Mesendoderm (in vitro differentiated cells): ENCODE measurements around the gene EN2.

Source experiments
- DNase-seq: peaks from one replicate; pipeline ENCODE4 v3.0.0; 2013
- H2AK5ac ChIP-seq: 2 replicates; pipeline ENCODE4 v1.6.1; 2013; ENCODE audit warnings: low read length, inconsistent platforms
- H2BK120ac ChIP-seq: 2 replicates; pipeline ENCODE4 v1.6.1; 2013; ENCODE audit warnings: low read depth, mild to moderate bottlenecking, low read length, moderate library complexity, mixed read lengths
- H2BK15ac ChIP-seq: replicated peaks from 2 replicates; pipeline ENCODE4 v1.6.1; 2013; ENCODE audit warnings: low read depth, mild to moderate bottlenecking, moderate library complexity
- H2BK5ac ChIP-seq: 2 replicates; pipeline ENCODE4 v1.6.1; 2013; ENCODE audit warnings: low read length, inconsistent platforms
- H3K18ac ChIP-seq: 2 replicates; pipeline ENCODE4 v1.6.1; 2013; ENCODE audit warnings: mild to moderate bottlenecking, low read length, mixed read lengths
- H3K23ac ChIP-seq: one replicate; pipeline ENCODE4 v1.6.1; 2013; ENCODE audit warnings: low read length
- H3K27ac ChIP-seq: 2 replicates; pipeline ENCODE4 v1.5.1; 2013; ENCODE audit warnings: low read depth, mild to moderate bottlenecking, inconsistent platforms, low read length, moderate library complexity
- H3K27me3 ChIP-seq: 2 replicates; pipeline ENCODE4 v1.6.1; 2013; ENCODE audit warnings: low read length, control low read depth, mild to moderate bottlenecking, inconsistent platforms; ENCODE audit not compliant: insufficient read depth, poor library complexity
- H3K36me3 ChIP-seq: 2 replicates; pipeline ENCODE4 v1.6.1; 2013; ENCODE audit warnings: low read length, inconsistent platforms; ENCODE audit not compliant: control insufficient read depth, insufficient read depth
- H3K4ac ChIP-seq: one replicate; pipeline ENCODE4 v1.6.1; 2013; ENCODE audit warnings: low read depth, mild to moderate bottlenecking, low read length, moderate library complexity
- H3K4me1 ChIP-seq: 2 replicates; pipeline ENCODE4 v1.6.1; 2013; ENCODE audit warnings: low read depth, low read length, inconsistent platforms; ENCODE audit not compliant: control insufficient read depth
- H3K4me2 ChIP-seq: 2 replicates; pipeline ENCODE4 v1.6.1; 2013; ENCODE audit warnings: low read length
- H3K4me3 ChIP-seq: 2 replicates; pipeline ENCODE4 v1.5.1; 2013; ENCODE audit warnings: mild to moderate bottlenecking, low read length
- H3K56ac ChIP-seq: one replicate; pipeline ENCODE4 v1.6.1; 2013; ENCODE audit warnings: low read length
- H3K79me1 ChIP-seq: 2 replicates; pipeline ENCODE4 v1.6.1; 2013; ENCODE audit warnings: low read length, inconsistent platforms
- H3K79me2 ChIP-seq: 2 replicates; pipeline ENCODE4 v1.6.1; 2013; ENCODE audit warnings: mild to moderate bottlenecking, low read length; ENCODE audit not compliant: control insufficient read depth, insufficient read depth
- H3K9ac ChIP-seq: 2 replicates; pipeline ENCODE4 v1.6.1; 2013; ENCODE audit warnings: low read length, inconsistent platforms
- H4K5ac ChIP-seq: one replicate; pipeline ENCODE4 v1.6.1; 2013; ENCODE audit warnings: low read length
- H4K8ac ChIP-seq: one replicate; pipeline ENCODE4 v1.6.1; 2013; ENCODE audit warnings: low read depth, mild to moderate bottlenecking, control low read depth, low read length, moderate library complexity
- WGBS: extraction: QIAGEN DNeasy Blood & Tissue Kit; methylation state at CpG from one replicate; pipeline ENCODE4 v1.1.7; 2013; ENCODE audit warnings: low lambda C conversion rate, missing lambda C conversion rate; ENCODE audit not compliant: insufficient coverage; ENCODE audit errors: extremely low coverage; 5-methylcytosine and 5-hydroxymethylcytosine counted together

EN2 gene

DNA sequence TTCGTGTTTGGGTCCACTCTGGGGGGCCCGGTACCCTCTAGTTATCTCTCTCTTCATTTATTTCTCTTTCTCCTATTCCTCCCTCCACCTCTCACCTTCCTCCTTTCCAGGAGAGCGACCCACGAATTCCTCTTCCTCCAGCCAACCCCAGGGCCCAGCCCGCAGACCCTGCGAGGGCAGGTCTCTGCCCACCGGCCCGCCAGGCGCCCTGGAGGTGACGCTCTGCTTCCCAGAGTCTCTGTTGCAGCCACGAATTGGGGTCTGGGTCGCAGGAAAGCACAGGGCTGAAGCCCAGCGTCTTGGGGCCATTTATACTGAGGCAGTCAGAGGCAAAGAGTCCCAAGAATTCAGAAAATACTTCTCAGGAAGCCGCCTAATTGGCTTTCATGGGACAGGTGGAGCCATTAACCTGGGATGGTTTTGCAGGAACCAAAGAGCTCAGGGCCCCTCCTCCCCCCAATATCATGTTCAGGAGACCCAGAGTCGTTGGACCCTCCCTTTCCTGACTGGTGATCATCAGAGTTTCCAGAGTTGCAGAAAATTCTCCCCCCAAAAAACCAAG, 2.7 kb upstream of the EN2 start:
- H4K5ac ChIP-seq = no peak overlapping the region
- H4K8ac ChIP-seq = no peak overlapping the region
- no peak overlapping the region for H3K4me3 ChIP-seq
- no peak overlapping the region for H3K18ac ChIP-seq
- H3K4me2 ChIP-seq = no peak overlapping the region
- H3K79me2 ChIP-seq = no peaks in the 10 kb centered on the region
- no peak overlapping the region for H3K56ac ChIP-seq
- H3K79me1 ChIP-seq = no peaks in the 10 kb centered on the region
- H3K4me1 ChIP-seq = no peaks in the 10 kb centered on the region
- H2BK15ac ChIP-seq = no peak overlapping the region
- DNase-seq = no peak
- no peak overlapping the region for H2BK5ac ChIP-seq
- H3K27ac ChIP-seq = no peak overlapping the region
- no peaks in the 10 kb centered on the region for H3K36me3 ChIP-seq
- WGBS = no CpG with 5 or more reads among the region's 15 CpGs
- no peak overlapping the region for H2BK120ac ChIP-seq
- H3K27me3 ChIP-seq = peaks cover 90% of the 10 kb centered on the region
- no peak overlapping the region for H3K9ac ChIP-seq
- H3K4ac ChIP-seq = no peak overlapping the region
- H2AK5ac ChIP-seq = no peak overlapping the region
- peak overlapping the region; percentile 66 for H3K23ac ChIP-seq

DNA sequence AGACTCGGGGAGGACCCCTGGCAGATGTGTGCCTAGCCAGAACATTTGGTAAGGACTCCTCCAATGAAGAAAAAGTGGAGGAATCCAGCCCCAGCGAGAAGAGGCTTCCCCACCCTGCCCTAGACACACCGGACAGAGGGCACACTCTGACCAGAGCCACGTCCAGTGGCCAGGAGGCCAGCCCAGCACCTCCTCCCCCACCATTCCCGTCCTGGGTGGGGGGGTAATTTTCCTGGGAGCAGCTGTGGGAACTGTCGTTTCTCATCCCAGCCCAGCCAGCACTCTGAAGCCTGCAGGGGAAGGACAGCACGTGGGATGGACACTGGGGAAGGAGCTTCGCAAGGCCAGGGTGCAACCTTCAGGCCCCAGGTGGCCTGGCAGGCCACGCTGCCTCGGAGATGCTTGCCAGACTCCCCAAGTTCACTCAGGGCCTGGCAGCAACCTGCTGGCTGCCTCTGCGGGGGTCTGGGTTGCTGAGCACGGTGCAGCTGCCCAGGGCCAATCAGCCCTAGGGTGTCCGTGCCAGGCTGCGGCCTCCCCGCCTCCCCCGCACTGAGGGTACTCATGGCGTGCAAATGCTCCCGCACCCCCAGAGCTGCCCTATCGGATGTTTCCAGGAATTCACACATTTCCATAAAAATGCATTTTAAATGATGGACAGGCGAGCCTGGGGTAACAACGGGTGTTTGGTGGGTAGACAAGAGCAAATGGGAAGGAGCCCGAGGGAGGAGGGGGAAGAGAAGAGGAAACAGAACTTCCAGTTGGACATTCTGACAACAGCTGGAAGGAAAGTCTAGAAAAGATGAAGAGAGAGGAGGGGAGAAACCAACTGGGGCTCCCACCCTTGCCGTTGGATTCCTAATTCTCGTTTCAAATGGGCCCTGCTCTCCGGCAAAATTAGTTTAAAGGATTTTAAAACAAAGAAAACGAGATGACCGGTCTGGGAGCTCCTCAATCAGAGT, 1.9 kb upstream of the EN2 start:
- Histone ChIP-seq H2AK5ac (no peak overlapping the region), H4K5ac (no peak overlapping the region), H3K4me1 (no peaks in the 10 kb centered on the region), H3K18ac (no peak overlapping the region), H2BK5ac (no peak overlapping the region), H3K79me2 (no peaks in the 10 kb centered on the region), H3K27me3 (peaks cover 90% of the 10 kb centered on the region), H3K4me2 (no peak overlapping the region), H3K23ac (no peak overlapping the region), H3K36me3 (no peaks in the 10 kb centered on the region), H3K9ac (no peak overlapping the region), H3K79me1 (no peaks in the 10 kb centered on the region), H3K27ac (no peak overlapping the region), H4K8ac (no peak overlapping the region), H3K4me3 (no peak overlapping the region), H3K56ac (no peak overlapping the region), H2BK120ac (no peak overlapping the region), H3K4ac (no peak overlapping the region), H2BK15ac (no peak overlapping the region)
- no CpG with 5 or more reads among the region's 27 CpGs for WGBS
- no peak for DNase-seq

DNA sequence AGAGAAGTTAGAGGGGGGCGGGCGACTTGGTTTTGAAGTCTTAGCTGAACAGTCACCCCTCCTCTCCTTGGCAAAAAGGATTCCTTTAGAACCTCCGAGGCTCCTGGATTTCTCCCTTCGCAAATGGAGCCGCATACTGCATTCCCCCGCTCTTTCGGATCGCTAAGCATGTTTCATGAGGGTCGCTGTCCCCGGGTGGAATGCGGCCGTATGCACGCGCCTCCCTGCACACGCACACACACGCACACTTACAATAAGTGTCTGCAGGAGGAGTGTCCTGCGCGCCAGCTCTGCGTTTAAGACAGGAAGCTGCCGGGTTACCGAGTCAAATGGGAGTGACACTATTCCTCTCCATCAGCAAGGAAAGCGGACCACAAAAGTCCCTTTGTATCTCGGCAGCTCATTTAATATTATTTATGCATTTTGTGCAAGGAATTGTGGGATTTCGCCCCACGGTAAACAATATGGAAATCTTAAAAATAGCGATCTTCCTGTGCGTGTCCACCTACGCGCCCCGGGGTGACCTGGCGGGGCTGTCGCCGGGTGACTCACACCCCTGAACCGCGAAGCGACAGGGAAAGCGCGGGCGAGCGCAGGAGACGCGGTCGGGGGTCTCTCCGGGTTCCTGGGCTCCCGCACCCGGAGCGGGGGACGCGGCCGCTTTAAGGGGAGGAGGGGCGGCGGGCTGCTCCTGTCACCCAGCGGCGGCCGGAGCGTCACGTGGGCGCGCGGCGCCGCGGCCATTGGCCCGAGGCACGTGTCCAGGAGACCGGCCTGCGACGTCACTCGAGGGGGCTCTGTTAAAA, 988 bp upstream of the EN2 start:
- H3K79me1 ChIP-seq = no peaks in the 10 kb centered on the region
- H3K9ac ChIP-seq = no peak overlapping the region
- no peaks in the 10 kb centered on the region for H3K79me2 ChIP-seq
- H3K36me3 ChIP-seq = no peaks in the 10 kb centered on the region
- H3K56ac ChIP-seq = no peak overlapping the region
- peak; percentile 80 for DNase-seq
- H4K8ac ChIP-seq = no peak overlapping the region
- H3K23ac ChIP-seq = no peak overlapping the region
- H2AK5ac ChIP-seq = no peak overlapping the region
- H2BK120ac ChIP-seq = no peak overlapping the region
- H4K5ac ChIP-seq = no peak overlapping the region
- H2BK15ac ChIP-seq = no peak overlapping the region
- peak overlapping the region; percentile 52 for H3K4me2 ChIP-seq
- peaks cover 90% of the 10 kb centered on the region for H3K27me3 ChIP-seq
- no peak overlapping the region for H3K27ac ChIP-seq
- no peaks in the 10 kb centered on the region for H3K4me1 ChIP-seq
- no peak overlapping the region for H3K4ac ChIP-seq
- WGBS = no CpG with 5 or more reads among the region's 69 CpGs
- H3K18ac ChIP-seq = no peak overlapping the region
- no peak overlapping the region for H3K4me3 ChIP-seq
- no peak overlapping the region for H2BK5ac ChIP-seq

DNA sequence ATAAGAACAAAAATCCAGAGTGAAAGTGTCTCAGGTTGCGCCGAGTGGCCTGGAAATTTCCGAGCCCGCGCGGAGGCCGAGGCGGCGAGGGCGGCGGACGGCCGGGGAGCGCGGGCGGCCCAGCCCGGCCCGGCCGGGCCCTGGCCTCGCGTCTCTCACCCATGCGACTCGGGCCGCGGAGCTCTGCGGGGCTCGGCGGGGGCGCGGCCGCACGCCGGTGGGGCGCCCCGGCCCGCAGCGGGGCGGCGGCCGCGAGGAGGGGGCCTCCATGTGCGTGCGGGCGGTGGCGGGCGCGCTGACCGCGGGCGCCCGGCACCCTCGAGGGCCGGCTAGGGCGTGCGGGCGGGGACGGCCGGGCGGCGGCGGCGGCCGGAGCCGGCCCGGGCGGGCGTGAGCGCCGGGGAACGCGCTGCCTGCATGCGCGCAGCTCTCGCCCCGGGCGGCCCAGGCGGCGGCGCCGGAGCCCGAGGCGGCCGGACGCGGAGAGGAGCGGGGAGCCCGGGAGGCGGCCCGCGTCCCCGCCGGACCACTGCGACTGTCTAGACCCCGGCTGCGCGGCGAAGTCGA, 302 bp upstream of the EN2 start:
- Histone ChIP-seq H3K27ac (no peak overlapping the region), H3K4me3 (no peak overlapping the region)

DNA sequence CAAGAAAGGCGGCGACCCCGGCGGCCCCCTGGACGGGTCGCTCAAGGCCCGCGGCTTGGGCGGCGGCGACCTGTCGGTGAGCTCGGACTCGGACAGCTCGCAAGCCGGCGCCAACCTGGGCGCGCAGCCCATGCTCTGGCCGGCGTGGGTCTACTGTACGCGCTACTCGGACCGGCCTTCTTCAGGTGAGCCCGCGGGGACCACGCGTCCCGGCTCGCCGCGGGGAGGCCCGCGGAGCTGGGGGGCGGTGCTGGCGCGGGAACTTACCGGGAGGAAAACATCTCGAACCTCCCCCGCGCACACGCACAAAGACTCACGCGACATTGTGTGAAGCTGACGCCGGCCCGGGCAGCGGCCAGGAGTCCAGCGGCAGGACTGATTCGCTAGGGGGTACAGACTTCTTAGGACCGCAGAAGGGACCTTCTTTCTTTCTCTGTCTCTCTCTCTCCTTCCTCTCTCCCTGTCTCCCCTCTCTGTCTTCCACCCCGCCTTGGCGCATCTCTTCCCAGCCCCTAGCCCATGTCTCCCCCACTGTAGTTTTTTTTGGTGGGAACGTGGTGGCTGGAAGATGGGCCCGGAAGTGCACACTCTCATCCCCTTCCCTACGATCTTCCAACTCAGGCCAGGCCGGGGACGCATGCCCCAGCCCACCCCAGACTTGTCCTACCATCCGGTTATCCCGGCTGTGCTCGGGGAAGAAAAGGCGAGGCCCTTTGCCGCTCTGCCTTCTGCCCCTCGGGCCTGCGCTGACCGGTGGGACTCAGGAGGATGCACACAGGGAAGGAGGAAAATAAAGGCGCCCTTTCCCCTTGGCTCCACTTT, 1.2 kb downstream of the EN2 start:
- H2BK15ac ChIP-seq = no peak overlapping the region
- no peak overlapping the region for H2AK5ac ChIP-seq
- H3K27me3 ChIP-seq = peaks cover 87% of the 10 kb centered on the region
- no peaks in the 10 kb centered on the region for H3K4me1 ChIP-seq
- no peaks in the 10 kb centered on the region for H3K79me2 ChIP-seq
- H3K9ac ChIP-seq = no peak overlapping the region
- no peak overlapping the region for H4K5ac ChIP-seq
- H3K18ac ChIP-seq = no peak overlapping the region
- no peaks in the 10 kb centered on the region for H3K79me1 ChIP-seq
- H2BK120ac ChIP-seq = no peak overlapping the region
- no peak overlapping the region for H3K23ac ChIP-seq
- no peaks in the 10 kb centered on the region for H3K36me3 ChIP-seq
- H3K56ac ChIP-seq = peak overlapping the region; percentile 60
- H4K8ac ChIP-seq = no peak overlapping the region
- WGBS = no CpG with 5 or more reads among the region's 68 CpGs
- DNase-seq = peak; percentile 56
- H3K4me3 ChIP-seq = no peak overlapping the region
- H3K27ac ChIP-seq = no peak overlapping the region
- no peak overlapping the region for H2BK5ac ChIP-seq
- peak overlapping the region; percentile 6 for H3K4me2 ChIP-seq
- no peak overlapping the region for H3K4ac ChIP-seq

More for the DNA sequence above, 302 bp upstream of the EN2 start:
- no peak overlapping the region for H4K5ac ChIP-seq
- no peak overlapping the region for H3K23ac ChIP-seq
- no peak for DNase-seq
- no peaks in the 10 kb centered on the region for H3K79me1 ChIP-seq
- H2AK5ac ChIP-seq = no peak overlapping the region
- H3K9ac ChIP-seq = no peak overlapping the region
- H2BK120ac ChIP-seq = peak overlapping the region; percentile 14
- no peak overlapping the region for H3K56ac ChIP-seq
- H3K4ac ChIP-seq = no peak overlapping the region
- H4K8ac ChIP-seq = no peak overlapping the region
- H3K36me3 ChIP-seq = no peaks in the 10 kb centered on the region
- no peak overlapping the region for H2BK5ac ChIP-seq
- no peak overlapping the region for H3K18ac ChIP-seq
- H3K27me3 ChIP-seq = peaks cover 91% of the 10 kb centered on the region
- no CpG with 5 or more reads among the region's 98 CpGs for WGBS
- H3K4me1 ChIP-seq = no peaks in the 10 kb centered on the region
- no peak overlapping the region for H3K4me2 ChIP-seq
- H2BK15ac ChIP-seq = no peak overlapping the region
- no peaks in the 10 kb centered on the region for H3K79me2 ChIP-seq
